Kidney (tissue), 14 donors: Measurements from ENCODE around the gene FNDC1. TPM values are rescaled to one million over a fixed set of nuclear protein-coding genes. Genes with fewer than 3 reads are reported as not detected.

ENCODE experiments used
- DNase-seq, 5 donors: peaks; one replicate each; pipeline ENCODE4 v3.0.0-alpha.2; 2013 to 2020
- FAIRE-seq: peaks from 2 replicates; lab custom pipeline; 2012; peaks lifted over from hg19 to GRCh38; lab: Jason Lieb, UNC
- H3K27ac ChIP-seq, 2 donors: one replicate each; pipeline ENCODE4 v1.7.0; 2013; ENCODE audit warnings: low read depth in 2 of 2, low read length in 2 of 2, inconsistent platforms in 1 of 2
- H3K27me3 ChIP-seq: one replicate; pipeline ENCODE4 v1.7.1; 2013; ENCODE audit warnings: low read length, inconsistent platforms; ENCODE audit not compliant: control insufficient read depth, insufficient read depth
- H3K36me3 ChIP-seq, 3 donors: one replicate each; pipeline versions ENCODE4 v1.7.0 to v1.7.1; 2013; ENCODE audit warnings: low read length in 3 of 3, control low read depth in 1 of 3, inconsistent platforms in 1 of 3; ENCODE audit not compliant: insufficient read depth in 3 of 3, control insufficient read depth in 2 of 3
- H3K4me1 ChIP-seq, 3 donors: one replicate each; pipeline versions ENCODE4 v1.7.0 to v1.7.1; 2013; ENCODE audit warnings: low read length in 3 of 3, inconsistent platforms in 1 of 3, low read depth in 1 of 3; ENCODE audit not compliant: control insufficient read depth in 2 of 3, insufficient read depth in 2 of 3
- H3K4me3 ChIP-seq, 3 donors: one replicate each; pipeline versions ENCODE4 v1.7.0 to v1.8.1; 2013; ENCODE audit warnings: low read length in 3 of 3, control low read depth in 1 of 3, inconsistent platforms in 1 of 3
- H3K9ac ChIP-seq, 3 donors: one replicate each; pipeline versions ENCODE4 v1.7.0 to v1.7.1; 2013; ENCODE audit warnings: low read length in 3 of 3, control low read depth in 1 of 3, inconsistent platforms in 1 of 3
- H3K9me3 ChIP-seq, 3 donors: one replicate each; pipeline versions ENCODE4 v1.7.0 to v1.7.1; 2013; ENCODE audit warnings: low read length in 3 of 3, control low read depth in 1 of 3, inconsistent platforms in 1 of 3; ENCODE audit not compliant: control insufficient read depth in 2 of 3, insufficient read depth in 1 of 3
- CTCF ChIP-seq: IDR thresholded peaks from 3 replicates; pipeline ENCODE4 v1.5.1; 2012; ENCODE audit warnings: mild to moderate bottlenecking, moderate library complexity, borderline replicate concordance; ENCODE audit not compliant: insufficient read depth; ENCODE audit errors: extremely low read depth
- intact Hi-C: fragments of 100-400 bp; cut with DNase I; formaldehyde crosslinking; loops from one replicate; pipeline ENCODE4 v1.11.1; 2022
- polyA plus RNA-seq: library from polyadenylated mRNA; stranded (reverse); fragments of 350-450 nt; fragmentation: Illumina TruSeq; extraction: RNeasy Lipid Tissue Mini Kit (QIAGEN cat#74804); gene quantifications from one replicate; pipeline ENCODE4 v1.2.3, GENCODE V29; 2014; ENCODE audit warnings: low read depth, low replicate concordance; ENCODE audit not compliant: insufficient read depth
- total RNA-seq: library from RNA; stranded (reverse); fragmentation: NEBNext Ultra II Directional; extraction: Animal tissue kit (Norgen Biotek cat#: 25700); gene quantifications from one replicate; pipeline ENCODE4 v1.2.1, GENCODE V29; 2021
- donor health status: control.
- donor health status: control.
- donor health status: control.
- donor health status: control.
- donor health status: control.
- donor health status: DM: yes; HTN: yes; CAD: no.
- donor health status: Normal renal cell carcinoma (clear cell type).

FNDC1 gene
- total and polyA plus RNA-seq, 2 donors from 2014 or later = 0.69 to 1.3 TPM

GRCh38 chr6:159305159-159305558 is 136.0 kb downstream of the FNDC1 start:
- FAIRE-seq (no peak), DNase-seq (no peak)
- Histone ChIP-seq H3K36me3 (no peaks in the 10 kb centered on the region), H3K4me1 (no peaks in the 10 kb centered on the region), H3K4me3 (no peak overlapping the region), H3K9ac (no peak overlapping the region), H3K27me3 (no peaks in the 10 kb centered on the region), H3K9me3 (no peaks in the 10 kb centered on the region), H3K27ac (no peak overlapping the region)
- no peak for TF ChIP-seq CTCF
- intact Hi-C loops = no loop called here

DNA sequence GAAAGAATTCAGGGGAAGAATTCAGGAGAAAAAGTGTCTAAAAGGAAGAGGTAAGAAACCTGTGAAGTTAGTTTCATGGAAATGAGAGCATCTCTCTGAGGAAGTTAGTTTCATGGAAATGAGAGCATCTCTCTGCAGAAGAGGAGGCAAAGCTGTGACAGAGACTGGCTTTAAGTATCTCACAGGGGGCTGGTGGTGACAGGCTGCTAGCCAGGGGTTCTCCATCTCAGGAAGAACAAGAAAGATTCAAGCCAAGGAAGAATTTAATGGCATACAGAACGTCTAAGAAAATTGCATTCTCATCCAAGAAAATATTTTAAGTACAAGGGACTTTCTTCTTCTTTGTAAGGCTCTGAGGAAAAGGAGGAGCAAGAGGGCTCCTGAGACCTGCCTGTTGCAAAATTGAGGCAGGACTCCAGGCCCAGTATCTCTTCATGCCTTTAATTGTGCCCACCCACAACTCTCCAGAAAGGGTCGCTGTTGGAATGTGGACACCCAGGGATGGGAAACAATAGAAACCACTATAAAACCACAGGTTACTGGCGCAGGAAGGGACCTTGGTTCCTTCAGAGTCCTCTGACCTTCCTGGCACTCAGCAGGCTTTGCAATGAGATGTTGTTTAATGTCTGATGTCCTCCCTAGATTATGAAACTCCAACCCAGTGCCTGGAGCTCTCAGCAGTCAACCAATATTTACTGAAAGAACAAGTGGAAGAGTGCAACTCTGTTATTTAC is 136.8 kb downstream of the FNDC1 start:
- intact Hi-C loops = no loop called here
- Histone ChIP-seq H3K4me1 (peaks cover 0 to 4% (median 0%) of the 10 kb centered on the region in 3 donors), H3K9me3 (no peaks in the 10 kb centered on the region), H3K27ac (no peak overlapping the region), H3K27me3 (no peaks in the 10 kb centered on the region), H3K9ac (no peak overlapping the region), H3K36me3 (no peaks in the 10 kb centered on the region), H3K4me3 (no peak overlapping the region)
- TF ChIP-seq CTCF = no peak
- DNase-seq (no peak), FAIRE-seq (no peak)

DNA sequence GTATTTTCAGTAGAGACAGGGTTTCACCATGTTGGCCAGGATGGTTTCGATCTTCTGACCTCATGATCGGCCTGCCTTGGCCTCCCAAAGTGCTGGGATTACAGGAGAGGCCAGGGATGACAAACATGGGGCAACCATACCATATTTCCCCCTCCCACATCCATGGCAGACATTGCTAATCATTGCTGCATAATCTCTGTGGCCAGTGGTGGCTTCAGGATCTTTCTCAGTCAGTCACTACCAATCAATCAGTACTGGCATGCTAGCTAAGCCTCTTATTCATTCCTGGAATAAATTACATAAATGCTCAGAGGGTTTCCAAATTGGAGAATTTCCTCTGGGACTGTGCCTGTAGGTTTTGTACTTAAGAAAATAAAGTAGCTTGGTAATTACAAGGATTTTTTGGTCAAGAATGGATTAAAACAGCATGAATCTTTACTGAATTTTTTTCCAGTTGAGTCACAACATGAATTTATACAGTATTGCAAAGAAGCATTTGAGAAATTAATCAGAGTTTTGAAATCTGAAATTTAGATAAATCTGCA is 138.1 kb downstream of the FNDC1 start:
- Histone ChIP-seq H3K4me3 (no peak overlapping the region), H3K27ac (no peak overlapping the region), H3K9ac (no peak overlapping the region), H3K36me3 (no peaks in the 10 kb centered on the region), H3K9me3 (no peaks in the 10 kb centered on the region), H3K4me1 (peaks cover 0 to 16% (median 3%) of the 10 kb centered on the region in 3 donors), H3K27me3 (no peaks in the 10 kb centered on the region)
- intact Hi-C loops = no loop called here
- FAIRE-seq (no peak), DNase-seq (no peak)
- no peak for TF ChIP-seq CTCF
